Measurements from ENCODE around the gene B4GALT2.
A peak's percentile ranks its signal among the peaks of the same experiment; 100 is the strongest.

Gene B4GALT2

GRCh38 chr1:43946236-43947060 lies 32.6 kb upstream of the B4GALT2 start, which contains the start of gene IPO13:
TSS of gene IPO13 (plus strand) at chr1:43946950. CDS start at chr1:43947601, 651 bp downstream.
- peak; percentile 93 for DNase-seq

GRCh38 chr1:43947061-43947873 lies 31.7 kb upstream of the B4GALT2 start:
- DNase-seq = no peak

- DNase-seq = no peak
Observed at GRCh38 chr1:43947874-43948437, 31.1 kb upstream of the B4GALT2 start.

GRCh38 chr1:43949678-43950077 lies 29.3 kb upstream of the B4GALT2 start:
- DNase-seq = no peak

GRCh38 chr1:43951021-43951985 lies 27.7 kb upstream of the B4GALT2 start:
- DNase-seq = no peak

- no peak for DNase-seq
Observed at GRCh38 chr1:43952731-43953346, 26.2 kb upstream of the B4GALT2 start.

- DNase-seq = no peak
Observed at GRCh38 chr1:43953361-43953760, 25.6 kb upstream of the B4GALT2 start.

- DNase-seq = no peak
Observed at GRCh38 chr1:43954036-43954435, 25.0 kb upstream of the B4GALT2 start.

- no peak for DNase-seq
Observed at GRCh38 chr1:43956234-43956633, 22.8 kb upstream of the B4GALT2 start.

- no peak for DNase-seq
Observed at GRCh38 chr1:43957407-43958040, 21.5 kb upstream of the B4GALT2 start.

- no peak for DNase-seq
Observed at GRCh38 chr1:43958351-43959255, 20.4 kb upstream of the B4GALT2 start.

GRCh38 chr1:43960798-43961197 lies 18.2 kb upstream of the B4GALT2 start:
- DNase-seq = no peak

GRCh38 chr1:43961692-43962091 lies 17.3 kb upstream of the B4GALT2 start:
- no peak for DNase-seq

- no peak for DNase-seq
Observed at GRCh38 chr1:43962324-43962723, 16.7 kb upstream of the B4GALT2 start.

GRCh38 chr1:43963006-43963405 lies 16.0 kb upstream of the B4GALT2 start:
- no peak for DNase-seq

- no peak for DNase-seq
Observed at GRCh38 chr1:43963890-43964289, 15.1 kb upstream of the B4GALT2 start.

- DNase-seq = no peak
Observed at GRCh38 chr1:43965316-43965715, 13.7 kb upstream of the B4GALT2 start.

GRCh38 chr1:43968348-43968948 lies 10.6 kb upstream of the B4GALT2 start:
- DNase-seq = no peak

GRCh38 chr1:43969416-43969745 lies 9.6 kb upstream of the B4GALT2 start:
- no peak for DNase-seq
